HepG2 (cell line): Measurements from ENCODE around the gene B4GALT7. TPM values are rescaled to one million over a fixed set of nuclear protein-coding genes. Genes with fewer than 3 reads are reported as not detected.

Experiments
- ATAC-seq: fragments of 200-7000 bp; cut with Tn5 transposase; 3 replicates; pipeline ENCODE4 v1.9.1; 2020; ENCODE audit warnings: mild to moderate bottlenecking, moderate library complexity
- BruUV-seq: library from RNA; stranded (reverse); fragments of 400-500 nt; replicated peaks from 2 replicates; lab custom pipeline; 2021; lab: Mats Ljungman, UMichigan
- CTCF ChIA-PET: fragments of 300-600 bp; formaldehyde crosslinking; extraction: SDS; loops from one replicate; lab custom pipeline; 2021; ENCODE audit warnings: low total read pairs, inconsistent platforms, low intra/inter-chr PET ratio; lab: Yijun Ruan, JAX
- POLR2A ChIA-PET: fragments of 350-600 bp; sonication (Branson Sonifier 250); formaldehyde crosslinking; loops from one replicate; lab custom pipeline; 2020; ENCODE audit warnings: antibody characterized with exemption, inconsistent platforms; lab: Yijun Ruan, JAX
- DNase-seq: peaks from one replicate; pipeline ENCODE4 v3.0.0-alpha.2; 2015; ENCODE audit warnings: low spot score
- FAIRE-seq: peaks from 3 replicates; lab custom pipeline; 2011; peaks lifted over from hg19 to GRCh38; lab: Jason Lieb, UNC
- H2AFZ ChIP-seq: one replicate; pipeline ENCODE4 v1.6.1; 2011; ENCODE audit warnings: low read length, inconsistent platforms
- H3K27ac ChIP-seq: fragments of 300-600 bp; 3 replicates; pipeline ENCODE4 v1.8.0; 2011; ENCODE audit warnings: mixed run types, mild to moderate bottlenecking, mixed read lengths, low read length, inconsistent platforms; ENCODE audit not compliant: insufficient read depth; ENCODE audit errors: extremely low read length
- H3K27me3 ChIP-seq, 2 experiments: fragments of 200-600 bp in 1 of 2; 2 replicates in 1 of 2; 3 replicates in 1 of 2; pipeline versions ENCODE4 v1.6.0 to v1.8.0; 2011; ENCODE audit warnings: low read length in 2 of 2, mild to moderate bottlenecking in 2 of 2, moderate library complexity in 2 of 2, inconsistent platforms in 1 of 2; ENCODE audit not compliant: insufficient read depth in 2 of 2, control insufficient read depth in 1 of 2
- H3K36me3 ChIP-seq, 2 experiments: fragments of 200-600 bp in 1 of 2; replicated peaks in 1 of 2; 2 replicates in 1 of 2; 3 replicates in 1 of 2; pipeline versions ENCODE4 v1.5.1 to v1.8.0; 2011; ENCODE audit warnings: low read length in 2 of 2, inconsistent platforms in 1 of 2; ENCODE audit not compliant: insufficient read depth in 2 of 2, control insufficient read depth in 1 of 2
- H3K4me1 ChIP-seq: 2 replicates; pipeline ENCODE4 v1.5.1; 2012; ENCODE audit warnings: low read length, inconsistent platforms; ENCODE audit not compliant: insufficient read depth
- H3K4me2 ChIP-seq: 2 replicates; pipeline ENCODE4 v1.6.0; 2011; ENCODE audit warnings: low read depth, low read length, inconsistent platforms
- H3K4me3 ChIP-seq, 3 experiments: fragments of 200-600 bp in 1 of 3; sonication (generic), shearing (Covaris generic) in 1 of 3; replicated peaks in 1 of 3; 2 replicates each; pipeline ENCODE4 v1.5.1; 2011 to 2016; ENCODE audit warnings: low read length in 3 of 3, inconsistent platforms in 2 of 3, low read depth in 2 of 3, mild to moderate bottlenecking in 2 of 3, control low read depth in 1 of 3, mixed read lengths in 1 of 3; ENCODE audit not compliant: insufficient read depth in 1 of 3
- H3K79me2 ChIP-seq: one replicate; pipeline ENCODE4 v1.6.1; 2011; ENCODE audit warnings: low read length, inconsistent platforms; ENCODE audit not compliant: insufficient read depth
- H3K9ac ChIP-seq: 2 replicates; pipeline ENCODE4 v1.6.0; 2011; ENCODE audit warnings: mild to moderate bottlenecking, low read depth, low read length, inconsistent platforms; ENCODE audit not compliant: insufficient read depth
- H3K9me3 ChIP-seq: 2 replicates; pipeline ENCODE4 v1.5.1; 2012; ENCODE audit warnings: mild to moderate bottlenecking, low read length
- H4K20me1 ChIP-seq: 2 replicates; pipeline ENCODE4 v1.6.0; 2011; ENCODE audit warnings: inconsistent platforms, mild to moderate bottlenecking, low read length, moderate library complexity; ENCODE audit not compliant: insufficient read depth
- AHR ChIP-seq: IDR thresholded peaks from 2 replicates; pipeline ENCODE4 v1.6.1; 2018; ENCODE audit warnings: missing genetic modification reagents, missing compliant biosample characterization
- JDP2 ChIP-seq: sonication (generic); formaldehyde crosslinking; IDR thresholded peaks from 2 replicates; pipeline ENCODE4 v1.8.1; 2022; ENCODE audit warnings: missing genetic modification reagents, borderline replicate concordance
- MIER3 ChIP-seq: IDR thresholded peaks from 2 replicates; pipeline ENCODE4 v1.6.1; 2016; ENCODE audit warnings: missing compliant biosample characterization, borderline replicate concordance
- NR2F6 ChIP-seq, 2 experiments: IDR thresholded peaks; 2 replicates each; pipeline ENCODE4 v1.6.1; 2016; ENCODE audit warnings: antibody characterized with exemption in 1 of 2, mild to moderate bottlenecking in 1 of 2
- PHF21A ChIP-seq: sonication (generic); formaldehyde crosslinking; IDR thresholded peaks from 2 replicates; pipeline ENCODE4 v1.5.0; 2020; ENCODE audit warnings: mild to moderate bottlenecking, missing genetic modification reagents
- PRMT3 ChIP-seq: sonication (generic); formaldehyde crosslinking; IDR thresholded peaks from 2 replicates; pipeline ENCODE4 v1.8.1; 2022; ENCODE audit warnings: low read depth, mild to moderate bottlenecking, moderate library complexity, missing genetic modification reagents, borderline replicate concordance
- SATB2 ChIP-seq: sonication (generic); formaldehyde crosslinking; IDR thresholded peaks from 2 replicates; pipeline ENCODE4 v1.5.0; 2020; ENCODE audit warnings: missing genetic modification reagents
- SMAD1 ChIP-seq: sonication (generic); formaldehyde crosslinking; IDR thresholded peaks from 2 replicates; pipeline ENCODE4 v1.4.0; 2020; ENCODE audit warnings: missing genetic modification reagents, low read depth, mild to moderate bottlenecking, borderline replicate concordance
- TCF7L2 ChIP-seq: IDR thresholded peaks from 2 replicates; pipeline ENCODE4 v1.6.1; 2011; ENCODE audit warnings: mild to moderate bottlenecking, low read depth, low read length, moderate library complexity
- TMF1 ChIP-seq: sonication (generic); formaldehyde crosslinking; IDR thresholded peaks from 2 replicates; pipeline ENCODE4 v1.8.1; 2022; ENCODE audit warnings: low read depth, missing genetic modification reagents
- U2AF2 ChIP-seq: fragments of 200-400 bp; formaldehyde crosslinking; IDR thresholded peaks from 2 replicates; pipeline ENCODE4 v1.6.1; 2017; ENCODE audit warnings: low read depth, mild to moderate bottlenecking, low read length
- ZFP62 ChIP-seq: sonication (generic); formaldehyde crosslinking; IDR thresholded peaks from 2 replicates; pipeline ENCODE4 v1.4.0; 2020; ENCODE audit warnings: missing genetic modification reagents
- ZNF101 ChIP-seq: sonication (generic); formaldehyde crosslinking; IDR thresholded peaks from 2 replicates; pipeline ENCODE4 v1.4.0; 2020; ENCODE audit warnings: mild to moderate bottlenecking, low read depth, missing genetic modification reagents, borderline replicate concordance
- ZNF292 ChIP-seq: sonication (generic); formaldehyde crosslinking; IDR thresholded peaks from 2 replicates; pipeline ENCODE4 v1.8.1; 2022; ENCODE audit warnings: mild to moderate bottlenecking, low read depth, missing genetic modification reagents, borderline replicate concordance
- ZNF629 ChIP-seq: sonication (generic); formaldehyde crosslinking; conservative IDR thresholded peaks from 2 replicates; pipeline ENCODE4 v1.5.0; 2020; ENCODE audit warnings: missing genetic modification reagents
- ZNF773 ChIP-seq: sonication (generic); formaldehyde crosslinking; IDR thresholded peaks from 2 replicates; pipeline ENCODE4 v1.4.0; 2020; ENCODE audit warnings: missing genetic modification reagents, borderline replicate concordance
- ZNF83 ChIP-seq: sonication (generic); formaldehyde crosslinking; IDR thresholded peaks from 2 replicates; pipeline ENCODE4 v1.4.0; 2020; ENCODE audit warnings: missing genetic modification reagents, mild to moderate bottlenecking, borderline replicate concordance
- WGBS: methylation state at CpG from one replicate; pipeline ENCODE4 v1.1.6; 2017; ENCODE audit warnings: low lambda C conversion rate; 5-methylcytosine and 5-hydroxymethylcytosine counted together
- in situ Hi-C: cut with HindIII; loops from 2 replicates; pipeline ENCODE4 v1.10.0; 2017; ENCODE audit warnings: low pct_unique_long_range_greater_than_20kb; ENCODE audit not compliant: extremely low pct_ligation_motif_present
- intact Hi-C: fragments of 100-400 bp; cut with micrococcal nuclease; formaldehyde crosslinking; loops from one replicate; pipeline ENCODE4 v1.10.0; 2022; ENCODE audit not compliant: unreplicated experiment
- polyA plus RNA-seq, 8 experiments: library from polyadenylated mRNA; depleted of rRNA in 3 of 8; stranded (reverse) in 7 of 8; unstranded in 1 of 8; fragments of >200 nt; fragmentation: Illumina TruSeq in 4 of 8; extraction: Trizol in 4 of 8; gene quantifications; 2 replicates each; pipeline versions ENCODE4 v1.2.1 to v1.2.3, GENCODE V29; 2011 to 2016; ENCODE audit warnings: low read depth in 4 of 8, missing spikeins in 1 of 8, mixed read lengths in 1 of 8; ENCODE audit not compliant: insufficient read depth in 1 of 8
- total RNA-seq, 5 experiments: library from RNA; depleted of rRNA; stranded (reverse); fragments of >200 nt; fragmentation: Illumina TruSeq; extraction: Trizol; gene quantifications; 2 replicates each; pipeline ENCODE4 v1.2.3, GENCODE V29; 2016; ENCODE audit warnings: low read depth in 1 of 5
- TF ChIP-seq, protein P1 (sequence below): sonication (generic); formaldehyde crosslinking; IDR thresholded peaks from 2 replicates; pipeline ENCODE4 v1.5.0; 2020; ENCODE audit warnings: mild to moderate bottlenecking, missing genetic modification reagents, borderline replicate concordance
- TF ChIP-seq, protein P2 (sequence below): sonication (generic); formaldehyde crosslinking; IDR thresholded peaks from 2 replicates; pipeline ENCODE4 v1.4.0; 2020; ENCODE audit warnings: missing genetic modification reagents; ENCODE audit errors: not compliant biosample characterization

The B4GALT7 gene
- total and polyA plus RNA-seq, 2 of the 13 experiments (the other 11 are each of a cell fraction or from before 2014, with no cell fraction given), result 16.4 to 20.5 TPM

DNA sequence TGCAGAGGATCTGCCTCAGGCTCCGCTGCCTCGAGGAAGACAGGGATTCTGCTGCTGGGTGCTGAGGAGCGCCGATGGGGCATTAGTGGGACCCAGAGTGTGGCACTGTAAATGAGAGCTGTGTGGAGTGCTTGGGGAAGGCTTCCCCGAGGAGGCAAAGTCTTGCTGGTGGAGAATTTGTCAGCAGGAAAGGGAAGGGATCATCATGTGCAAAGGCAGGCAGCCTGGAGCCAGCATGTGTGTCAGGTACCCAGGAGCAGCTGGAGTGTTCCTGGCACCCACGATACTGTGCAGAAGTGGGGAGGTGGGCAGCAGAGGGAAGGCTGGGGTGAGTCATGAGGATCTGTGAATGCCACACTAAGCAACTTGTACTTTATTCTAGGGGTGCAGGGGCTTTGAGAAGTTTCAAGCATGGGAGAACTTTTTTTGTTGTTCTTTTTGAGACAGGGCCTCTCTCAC is 12.3 kb downstream of the B4GALT7 start:
- POLR2A ChIA-PET, result no interaction called here
- no peak for FAIRE-seq
- intact Hi-C loops, result no loop called here
- CTCF ChIA-PET, result no interaction called here
- 59% methylated on average over 6 of the region's 6 CpGs for WGBS
- no peaks in the 10 kb centered on the region for H3K79me2 ChIP-seq
- H3K4me1 ChIP-seq, result peaks cover 7% of the 10 kb centered on the region
- no peak overlapping the region for H3K27ac ChIP-seq
- no peaks in the 10 kb centered on the region for H3K9me3 ChIP-seq
- no peak for TF ChIP-seq JDP2 (CRISPR knock-in tag)
- no peak for TF ChIP-seq ZNF629 (CRISPR knock-in tag)
- TF ChIP-seq TCF7L2, result no peak
- TF ChIP-seq NR2F6 (IDR thresholded peaks at IDR 0.05), result no peak
- no peak for TF ChIP-seq NR2F6 (CRISPR knock-in tag; IDR thresholded peaks at IDR 0.05)
- no peak for TF ChIP-seq ZNF83 (CRISPR knock-in tag)
- TF ChIP-seq ZFP62 (CRISPR knock-in tag), result no peak
- TF ChIP-seq ZNF292 (CRISPR knock-in tag), result no peak
- TF ChIP-seq MIER3, result no peak
- no peak for TF ChIP-seq PRMT3 (CRISPR knock-in tag)
- no peak for TF ChIP-seq ZNF773
- TF ChIP-seq ZNF101 (CRISPR knock-in tag), result no peak
- no peak for TF ChIP-seq TMF1
- TF ChIP-seq, protein P1, sequence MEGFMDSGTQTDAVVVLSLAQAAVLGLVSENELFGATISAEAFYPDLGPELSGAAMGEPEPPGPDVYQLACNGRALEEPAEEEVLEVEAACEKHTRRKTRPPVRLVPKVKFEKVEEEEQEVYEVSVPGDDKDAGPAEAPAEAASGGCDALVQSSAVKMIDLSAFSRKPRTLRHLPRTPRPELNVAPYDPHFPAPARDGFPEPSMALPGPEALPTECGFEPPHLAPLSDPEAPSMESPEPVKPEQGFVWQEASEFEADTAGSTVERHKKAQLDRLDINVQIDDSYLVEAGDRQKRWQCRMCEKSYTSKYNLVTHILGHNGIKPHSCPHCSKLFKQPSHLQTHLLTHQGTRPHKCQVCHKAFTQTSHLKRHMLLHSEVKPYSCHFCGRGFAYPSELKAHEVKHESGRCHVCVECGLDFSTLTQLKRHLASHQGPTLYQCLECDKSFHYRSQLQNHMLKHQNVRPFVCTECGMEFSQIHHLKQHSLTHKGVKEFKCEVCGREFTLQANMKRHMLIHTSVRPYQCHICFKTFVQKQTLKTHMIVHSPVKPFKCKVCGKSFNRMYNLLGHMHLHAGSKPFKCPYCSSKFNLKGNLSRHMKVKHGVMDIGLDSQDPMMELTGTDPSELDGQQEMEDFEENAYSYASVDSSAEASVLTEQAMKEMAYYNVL (CRISPR knock-in tag), result no peak
- TF ChIP-seq, protein P2, sequence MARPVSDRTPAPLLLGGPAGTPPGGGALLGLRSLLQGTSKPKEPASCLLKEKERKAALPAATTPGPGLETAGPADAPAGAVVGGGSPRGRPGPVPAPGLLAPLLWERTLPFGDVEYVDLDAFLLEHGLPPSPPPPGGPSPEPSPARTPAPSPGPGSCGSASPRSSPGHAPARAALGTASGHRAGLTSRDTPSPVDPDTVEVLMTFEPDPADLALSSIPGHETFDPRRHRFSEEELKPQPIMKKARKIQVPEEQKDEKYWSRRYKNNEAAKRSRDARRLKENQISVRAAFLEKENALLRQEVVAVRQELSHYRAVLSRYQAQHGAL (CRISPR knock-in tag), result no peak
- TF ChIP-seq U2AF2, result no peak
- no peak for TF ChIP-seq PHF21A (CRISPR knock-in tag)
- TF ChIP-seq AHR (CRISPR knock-in tag), result no peak
- TF ChIP-seq SMAD1, result no peak
- no peak for TF ChIP-seq SATB2 (CRISPR knock-in tag)
- H4K20me1 ChIP-seq, result no peaks in the 10 kb centered on the region
- no peak for DNase-seq
- H2AFZ ChIP-seq, result no peak overlapping the region
- no peak for ATAC-seq
- H3K9ac ChIP-seq, result no peak overlapping the region
- H3K27me3 ChIP-seq, result no peaks in the 10 kb centered on the region; a peak in 1 of 5 replicates
- no peaks in the 10 kb centered on the region for H3K36me3 ChIP-seq
- no peak overlapping the region for H3K4me3 ChIP-seq
- H3K4me2 ChIP-seq, result no peak overlapping the region
- in situ Hi-C loops, result loop anchor here (25.0 kb wide), 1 partner anchor 450 kb away; no protein-coding TSS in a partner anchor
- BruUV-seq, result no TSS peak
